OCI-M1 (cell line): Measurements from ENCODE around the gene HDAC1.
"Not testable (repeated sequence)": the region's sequence is repeated elsewhere in the genome, so short reads cannot be mapped to it uniquely, and the experiment has no call there.

ENCODE experiments used
- DNase-seq: peaks from one replicate; lab custom pipeline; 2025; lab: John Stamatoyannopoulos, UW

Gene HDAC1

GRCh38 chr1:32349211-32349708 lies 57.4 kb downstream of the HDAC1 start:
- DNase-seq, result no peak

DNA sequence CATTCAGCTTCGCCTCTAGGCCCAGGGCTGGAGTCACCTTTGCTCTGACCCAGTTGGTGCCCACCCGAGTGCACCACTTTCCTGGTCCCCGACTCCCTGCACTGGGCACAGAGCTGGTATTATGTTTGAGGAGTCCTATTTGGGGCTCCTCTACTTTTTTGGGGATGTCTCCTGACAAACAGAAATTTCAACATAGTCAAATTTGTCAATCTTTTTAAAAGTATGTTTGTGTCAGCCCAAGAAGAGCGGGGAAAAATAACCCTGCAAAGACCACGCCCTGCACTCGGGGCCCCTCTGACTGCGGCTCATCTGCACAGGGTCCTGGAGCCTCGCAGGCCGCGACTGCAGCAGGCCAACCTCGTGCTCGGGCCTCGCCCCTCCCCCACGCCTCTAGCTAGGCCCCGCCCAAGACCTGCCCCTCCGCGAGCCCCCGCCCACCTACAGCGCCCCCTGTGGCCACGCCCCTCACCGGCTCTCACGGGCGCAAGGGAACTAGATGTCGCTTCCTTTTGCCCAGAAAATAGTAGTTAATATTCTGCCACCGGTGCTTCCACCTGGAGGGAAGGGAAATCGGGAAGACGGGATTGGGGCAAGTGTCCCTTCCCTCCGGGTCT lies 59.0 kb downstream of the HDAC1 start:
- peak; percentile 92 for DNase-seq

- DNase-seq, result peak; percentile 96
Observed at GRCh38 chr1:32351399-32352238, 59.7 kb downstream of the HDAC1 start.

DNA sequence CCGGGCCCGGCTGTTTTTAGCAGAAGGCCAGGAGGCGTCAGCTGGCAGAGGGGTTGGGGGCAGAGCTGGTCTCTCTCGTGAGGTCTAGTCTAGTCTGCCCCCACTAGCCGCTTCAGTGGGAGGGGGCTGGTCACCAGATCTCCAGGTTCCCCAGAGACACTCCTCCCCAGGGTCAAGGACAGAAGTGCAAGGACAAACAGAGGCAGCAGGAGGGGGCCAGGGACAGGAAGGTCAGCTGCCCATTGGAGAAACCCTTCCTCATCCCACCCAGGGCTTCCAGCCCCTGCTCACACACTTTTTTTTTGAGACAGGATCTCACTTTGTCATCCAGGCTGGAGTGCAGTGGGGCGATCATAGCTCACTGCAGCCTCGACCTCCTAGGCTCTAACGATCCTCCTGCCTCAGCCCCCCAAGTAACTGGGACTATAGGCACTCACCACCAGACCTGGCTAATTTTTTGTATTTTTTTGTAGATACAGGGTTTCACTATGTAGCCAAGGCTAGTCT lies 60.4 kb downstream of the HDAC1 start:
- no peak for DNase-seq

DNA sequence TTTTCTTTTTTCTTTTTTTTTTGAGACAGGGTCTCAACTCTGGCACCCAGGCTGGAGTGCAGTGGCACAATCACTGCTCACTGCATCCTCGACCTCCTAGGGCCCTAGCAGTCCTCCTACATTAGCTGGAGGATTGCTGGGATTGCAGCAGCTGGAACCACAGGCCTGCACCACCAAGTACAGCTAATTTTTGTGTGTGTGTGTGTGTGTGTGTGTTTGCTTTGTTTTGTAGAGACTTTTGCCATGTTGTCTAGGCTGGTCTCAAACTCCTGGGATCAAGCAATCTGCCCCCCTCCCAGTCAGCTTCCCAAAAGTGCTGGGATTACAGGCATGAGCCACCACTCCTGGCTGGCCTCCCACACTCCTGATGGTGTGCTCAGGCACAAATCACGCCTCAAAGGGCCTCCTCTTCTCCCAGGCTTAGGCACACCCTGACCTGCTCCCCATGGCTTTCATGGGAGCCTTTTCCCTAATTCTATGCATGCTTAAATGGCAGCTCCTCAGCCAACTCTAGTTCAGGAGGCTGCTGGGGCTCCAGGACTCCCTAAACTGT lies 61.0 kb downstream of the HDAC1 start:
- DNase-seq, result no peak

DNA sequence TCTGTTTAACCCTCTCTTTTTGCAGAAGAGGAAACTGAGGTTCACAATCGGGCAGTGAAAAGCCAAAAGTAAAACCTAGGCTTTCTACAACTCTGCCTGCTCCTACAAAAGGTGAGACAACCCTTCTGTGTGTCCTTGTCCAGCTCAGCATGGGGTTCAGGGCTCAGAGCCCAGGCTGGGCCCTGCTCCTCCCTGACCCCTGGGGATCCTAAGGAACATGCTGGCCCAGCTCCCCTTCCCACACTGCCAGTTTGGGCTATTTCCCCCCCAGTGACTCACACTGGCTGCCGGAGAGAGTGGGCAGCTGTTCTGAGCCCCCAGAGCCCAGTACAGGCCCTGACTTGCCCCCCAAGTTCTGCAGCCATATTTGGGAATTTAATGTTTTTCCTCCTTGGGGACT lies 61.5 kb downstream of the HDAC1 start:
- no peak for DNase-seq

- peak; percentile 73 for DNase-seq
Observed at GRCh38 chr1:32353886-32354570, 62.1 kb downstream of the HDAC1 start.

GRCh38 chr1:32355778-32356177 lies 63.9 kb downstream of the HDAC1 start:
- not testable (repeated sequence) for DNase-seq

DNA sequence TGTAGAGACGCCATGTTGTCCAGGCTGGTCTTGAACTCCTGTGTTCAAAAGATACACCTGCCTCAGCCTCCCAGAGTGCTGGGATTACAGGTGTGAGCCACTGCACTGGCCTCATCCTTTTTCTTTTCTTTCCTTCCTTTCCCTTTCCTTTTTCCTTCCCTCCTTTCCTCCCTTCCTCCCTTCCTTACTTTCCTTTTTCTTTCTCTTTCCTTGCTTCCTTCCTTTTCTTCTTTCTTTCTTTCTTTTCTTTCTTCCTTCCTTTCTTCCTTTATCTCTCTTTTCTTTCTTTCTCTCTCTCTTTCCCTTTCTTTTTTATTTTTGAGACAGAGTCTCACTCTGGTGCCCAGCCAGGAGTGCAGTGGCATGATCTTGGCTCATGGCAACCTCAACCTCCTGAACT lies 64.6 kb downstream of the HDAC1 start:
- no peak for DNase-seq

DNA sequence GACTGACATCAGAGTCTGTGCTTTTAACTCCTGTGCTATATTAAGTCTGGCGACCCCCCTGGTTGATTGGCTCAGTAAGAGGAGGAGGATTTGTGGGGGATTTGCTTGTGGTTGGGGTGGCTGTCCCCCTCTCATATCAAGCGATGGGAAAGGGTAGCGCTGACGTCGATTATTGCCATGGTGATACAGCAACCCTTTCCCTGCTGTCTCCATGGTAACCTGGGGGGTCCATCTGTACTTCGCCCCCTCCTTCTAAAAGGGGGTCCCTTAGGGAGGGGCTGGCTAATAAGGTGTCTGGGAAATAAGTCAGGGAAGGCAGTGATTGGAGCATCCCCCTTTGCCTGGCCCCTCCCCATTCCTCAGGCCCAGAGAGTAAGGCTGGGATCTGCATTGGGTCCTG lies 65.7 kb downstream of the HDAC1 start:
- no peak for DNase-seq

DNA sequence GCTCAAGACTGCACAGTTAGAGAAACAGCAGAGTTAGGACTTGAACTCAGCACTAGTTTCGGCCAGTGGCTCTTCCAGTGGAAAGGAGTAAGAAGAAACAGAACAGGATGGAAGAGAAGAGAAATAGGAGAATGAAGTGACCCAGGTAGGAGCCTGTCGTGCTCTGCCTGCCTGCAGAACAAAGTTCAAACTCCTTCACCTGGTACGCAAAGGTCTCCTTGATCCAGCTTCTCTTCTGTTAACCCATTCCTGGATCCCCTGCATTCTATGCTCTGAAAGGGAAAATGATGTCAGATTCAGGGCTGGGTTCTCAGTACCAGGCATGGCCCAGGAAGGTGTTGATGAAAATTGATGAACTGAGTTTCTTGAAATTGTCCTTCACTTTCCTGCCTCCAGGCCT lies 66.6 kb downstream of the HDAC1 start:
- no peak for DNase-seq

GRCh38 chr1:32361308-32361673 lies 69.4 kb downstream of the HDAC1 start:
- DNase-seq, result no peak

DNA sequence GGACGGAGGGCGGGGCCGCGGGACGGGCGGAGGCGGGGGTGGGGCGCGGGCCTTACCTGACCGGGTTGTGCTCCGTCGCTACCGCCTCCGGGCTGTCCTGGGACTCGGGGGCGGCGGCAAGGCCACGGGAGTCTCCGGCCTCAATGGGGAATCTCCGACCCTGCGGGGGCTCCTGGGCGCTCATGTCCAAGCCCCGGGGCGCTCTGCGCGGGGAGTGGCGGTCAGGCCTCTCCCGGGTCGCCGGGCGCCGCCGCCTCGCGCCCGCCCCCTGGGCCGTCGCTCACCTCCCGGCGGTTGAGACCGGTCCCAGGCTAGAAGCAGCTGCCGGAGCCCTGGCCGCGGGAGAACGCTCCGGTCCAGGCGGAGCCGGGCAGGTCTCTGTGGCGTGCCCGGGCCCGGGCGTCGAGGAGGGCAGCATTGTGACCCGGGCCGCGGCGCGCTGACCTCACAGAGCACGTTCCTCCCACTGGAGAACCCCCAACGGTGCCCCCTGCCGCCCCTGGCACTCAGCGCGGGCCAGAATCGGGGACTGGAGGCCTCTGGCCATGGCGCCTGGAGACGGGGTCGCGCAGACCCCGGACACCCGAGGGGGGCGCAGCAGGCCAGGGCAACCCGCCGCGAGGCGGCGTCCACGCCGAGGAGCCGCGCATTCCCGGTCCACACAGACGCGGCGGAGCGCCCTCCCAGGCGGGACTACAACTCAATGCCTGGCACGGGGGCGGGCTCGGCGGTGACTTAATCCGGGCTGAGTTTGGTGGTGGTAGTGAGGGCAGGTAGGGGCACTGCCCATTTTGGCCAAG lies 70.0 kb downstream of the HDAC1 start:
- DNase-seq, result no peak

DNA sequence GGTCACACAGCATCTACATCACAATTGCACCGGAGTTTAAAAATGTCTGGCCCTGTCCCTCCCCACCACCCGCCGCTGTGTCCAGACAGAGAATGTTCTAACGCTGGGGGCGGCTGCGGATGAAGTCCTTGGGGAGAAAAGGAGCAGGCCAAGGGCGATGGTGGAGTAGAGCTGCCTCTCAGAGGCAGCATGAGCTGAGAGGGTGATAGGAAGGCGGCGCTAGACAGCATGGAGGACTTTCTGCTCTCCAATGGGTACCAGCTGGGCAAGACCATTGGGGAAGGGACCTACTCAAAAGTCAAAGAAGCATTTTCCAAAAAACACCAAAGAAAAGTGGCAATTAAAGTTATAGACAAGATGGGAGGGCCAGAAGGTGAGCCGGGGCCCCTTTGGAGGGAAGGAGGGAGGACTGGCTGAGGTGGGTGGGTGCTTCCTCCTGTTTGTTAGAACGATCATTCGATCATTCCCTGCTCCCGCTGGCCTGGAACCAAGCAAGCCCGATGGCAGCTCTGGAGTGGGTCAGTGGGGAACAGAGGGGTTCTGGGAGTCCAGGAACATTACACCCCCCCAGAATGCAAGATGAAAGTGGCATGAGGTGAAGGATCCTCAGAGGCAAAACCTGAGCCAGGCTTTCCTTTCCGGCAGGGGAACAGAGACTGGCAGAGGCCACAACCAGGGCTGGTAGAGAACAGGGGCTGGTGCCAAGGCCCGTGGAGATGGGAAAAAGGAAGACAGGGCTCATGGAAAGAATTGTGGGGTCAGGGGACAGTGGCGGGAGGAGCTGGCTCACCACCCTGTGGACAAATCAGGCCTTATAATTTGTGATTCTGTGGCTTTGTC lies 70.8 kb downstream of the HDAC1 start, which contains the start of the genes FAM229A and TSSK3:
FAM229A (minus strand) TSS at position 12 of the 840 bp plus-strand sequence. CDS start 394 bp downstream, outside the sequence.
TSSK3 (plus strand) TSS at position 66 of the 840 bp plus-strand sequence; CDS start at position 229, 163 bp downstream.
- DNase-seq, result no peak

- DNase-seq, result no peak
Observed at GRCh38 chr1:32363713-32364112, 71.8 kb downstream of the HDAC1 start.

DNA sequence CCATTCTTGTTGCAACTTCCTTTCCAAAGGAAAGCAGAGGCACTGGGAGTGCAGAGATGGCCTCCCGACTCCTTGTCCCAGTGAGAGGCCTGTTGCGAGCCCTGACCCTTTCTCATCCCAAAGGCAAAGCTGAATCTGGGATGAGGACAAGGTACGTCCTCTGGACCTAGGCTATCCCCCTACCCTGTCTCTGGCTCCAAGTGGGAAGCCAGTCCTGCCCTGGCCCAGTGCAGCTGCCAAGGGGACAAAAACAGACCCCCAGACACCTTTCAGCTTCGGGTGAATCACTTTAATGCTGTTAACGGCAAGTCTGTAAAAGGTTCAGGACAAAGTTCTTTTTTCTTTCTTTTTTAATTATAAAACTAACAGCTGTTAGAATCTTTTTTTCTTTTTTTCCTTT lies 73.0 kb downstream of the HDAC1 start:
- no peak for DNase-seq

DNA sequence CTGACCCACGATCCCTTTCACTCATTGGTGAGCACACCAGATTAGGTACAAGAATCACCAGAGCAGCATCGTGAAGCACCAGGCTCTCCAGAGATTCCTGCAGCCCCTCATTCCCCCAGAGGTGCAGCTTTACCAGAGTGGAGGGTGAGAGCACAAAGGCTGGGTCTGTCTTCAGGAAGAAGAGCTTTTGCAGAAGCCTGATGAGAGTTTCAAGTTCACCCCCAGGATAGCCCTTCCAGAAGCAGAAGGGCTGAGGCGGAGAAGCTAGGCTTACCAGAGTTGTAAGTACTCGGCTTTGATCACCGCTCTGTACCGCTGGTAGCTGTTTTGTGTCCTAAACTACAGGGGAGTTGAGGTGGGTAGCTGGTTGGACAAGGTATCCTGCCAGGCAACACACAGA lies 73.6 kb downstream of the HDAC1 start:
- no peak for DNase-seq

DNA sequence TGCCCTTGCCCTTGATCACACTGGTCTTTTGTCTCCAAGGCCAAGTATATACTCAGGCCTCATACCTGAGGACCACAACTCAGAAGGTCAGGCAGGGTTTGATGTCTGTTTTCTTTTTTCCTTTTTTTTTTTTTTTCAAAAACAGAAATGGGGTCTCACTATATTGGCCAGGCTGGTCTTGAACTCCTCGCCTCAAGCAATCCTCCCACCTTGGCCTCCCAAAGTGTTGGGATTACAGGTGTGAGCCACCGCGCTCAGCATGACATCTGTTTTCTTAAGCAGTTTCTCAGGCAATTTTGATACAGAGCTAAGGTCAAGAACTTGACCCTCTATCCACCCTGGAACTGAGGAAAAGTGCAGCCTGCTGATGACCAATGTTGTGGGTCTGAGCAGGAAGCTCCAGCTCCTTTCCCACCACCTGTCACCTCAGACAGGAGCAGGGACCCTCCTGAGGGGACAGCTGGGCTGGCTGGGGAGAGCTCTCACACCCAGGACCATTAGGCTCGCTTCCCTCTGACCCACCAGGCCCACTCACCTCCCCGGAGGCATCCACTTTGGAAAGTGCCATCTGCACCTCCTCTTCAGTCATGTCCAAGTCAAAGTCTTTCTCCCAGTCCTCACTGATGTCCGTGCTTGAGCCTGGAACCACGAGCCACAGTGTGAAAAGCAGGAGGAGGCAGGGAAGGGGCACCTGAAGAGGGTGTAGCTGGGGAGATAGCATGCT lies 76.2 kb downstream of the HDAC1 start:
- DNase-seq, result no peak

DNA sequence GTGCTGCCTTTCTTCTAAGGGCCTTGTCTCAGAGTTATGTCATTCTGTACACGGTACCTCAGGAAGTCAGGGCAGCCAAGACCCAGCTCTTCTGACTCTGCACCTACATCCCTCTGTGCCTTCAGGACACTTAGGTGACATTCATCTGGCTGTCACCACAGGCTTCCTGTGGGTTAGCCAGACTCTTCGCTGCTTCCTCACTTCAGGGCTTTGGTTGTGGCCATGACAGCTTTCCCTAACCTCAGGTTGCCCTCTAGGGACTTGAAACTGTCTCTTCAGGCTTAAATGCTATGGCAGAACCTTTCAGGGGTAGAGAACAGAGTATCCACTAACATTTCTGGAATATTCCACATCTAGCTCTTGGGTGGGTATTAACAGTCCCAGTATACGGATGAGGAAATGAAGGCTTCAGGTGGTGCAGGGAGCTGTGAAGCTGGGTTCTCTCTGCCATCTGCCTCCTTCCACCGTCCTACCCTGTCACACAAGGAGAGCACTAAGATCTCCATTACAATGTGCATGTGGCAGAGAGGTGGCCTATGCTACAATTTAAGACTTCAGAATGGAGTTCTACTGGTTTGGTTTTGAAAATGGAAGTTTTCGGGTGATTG lies 80.4 kb downstream of the HDAC1 start:
- no peak for DNase-seq
